ENCODE results near the gene LRMDA.

Gene LRMDA

DNA sequence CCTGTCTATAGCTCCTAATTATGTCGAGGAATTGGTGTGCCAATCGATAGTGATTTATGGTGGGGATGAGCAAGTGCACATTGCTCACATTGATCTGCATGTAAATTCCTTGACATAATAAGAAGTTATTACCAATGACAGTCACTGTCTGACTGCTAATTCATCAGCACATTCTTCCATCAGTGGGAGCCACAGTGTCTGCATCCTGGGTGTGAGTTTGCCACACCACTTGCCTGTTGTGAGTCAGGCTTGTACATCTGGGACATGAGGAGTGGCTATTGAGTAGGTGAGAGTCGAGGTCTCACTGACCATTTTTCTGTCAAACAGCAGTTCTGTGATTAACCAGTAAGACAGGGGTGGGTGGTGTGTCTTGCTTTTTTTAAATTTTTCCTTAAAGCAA, 263.4 kb downstream of the LRMDA start:
- no peak for DNase-seq (ENCODE audit: low read depth in 1 of 2, low spot score in 1 of 2)

GRCh38 chr10:75695994-75696393, 264.6 kb downstream of the LRMDA start:
- DNase-seq (ENCODE audit: low read depth in 1 of 2, low spot score in 1 of 2) = no peak

GRCh38 chr10:75696536-75696935, 265.1 kb downstream of the LRMDA start:
- DNase-seq (ENCODE audit: low read depth in 1 of 2, low spot score in 1 of 2) = no peak

DNA sequence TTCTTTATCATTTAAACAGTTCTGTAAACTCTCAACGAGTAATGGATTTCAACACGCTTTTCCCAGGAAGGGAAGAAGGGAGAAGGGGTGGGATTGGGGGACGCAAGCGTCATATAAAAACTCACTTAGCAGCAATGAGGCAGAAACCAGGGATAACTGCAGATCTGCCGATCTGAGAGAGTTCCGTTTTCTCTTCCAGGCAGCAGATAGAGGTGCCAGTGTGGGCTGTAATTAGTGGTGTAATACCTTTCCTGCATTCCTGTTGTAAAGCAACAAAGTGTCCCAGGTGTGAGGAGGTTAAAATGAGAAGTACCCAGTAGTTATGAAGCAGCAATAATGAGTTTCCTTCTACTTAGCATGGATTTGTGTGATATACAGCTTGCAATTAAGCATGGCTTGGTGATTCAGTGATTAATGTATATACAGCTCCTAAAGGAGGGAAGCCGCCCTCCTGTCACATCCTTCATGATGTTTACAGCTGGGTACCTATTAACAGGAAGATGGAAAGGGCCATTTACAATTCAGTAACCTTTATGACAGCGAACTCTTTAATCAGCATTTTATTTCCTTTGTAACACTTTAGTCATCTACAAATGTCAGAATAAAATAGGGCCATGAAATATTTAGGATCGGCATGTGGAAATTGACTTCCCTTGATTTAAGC, 271.9 kb downstream of the LRMDA start:
- DNase-seq (ENCODE audit: low read depth in 1 of 2, low spot score in 1 of 2) = no peak

DNA sequence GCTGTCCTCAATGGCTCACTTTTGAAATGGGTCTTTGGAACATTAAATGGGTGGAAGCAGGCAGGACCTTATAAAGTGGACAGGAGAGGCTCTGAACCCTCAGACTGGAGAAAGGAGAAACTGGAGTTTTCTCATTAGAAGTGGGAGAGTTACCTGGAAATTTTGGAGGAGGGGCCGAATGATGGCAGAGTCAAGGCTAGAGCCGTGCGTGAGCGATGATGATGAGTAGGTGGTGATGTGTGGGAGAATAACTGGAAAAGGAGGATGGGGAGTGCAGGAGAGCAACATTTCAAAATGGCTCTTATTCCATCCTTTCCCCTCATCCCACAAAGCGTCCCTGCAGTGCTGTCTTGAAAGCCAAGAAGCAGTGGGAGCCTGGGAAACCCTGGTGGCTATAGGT, 274.0 kb downstream of the LRMDA start:
- DNase-seq (ENCODE audit: low read depth in 1 of 2, low spot score in 1 of 2) = no peak

DNA sequence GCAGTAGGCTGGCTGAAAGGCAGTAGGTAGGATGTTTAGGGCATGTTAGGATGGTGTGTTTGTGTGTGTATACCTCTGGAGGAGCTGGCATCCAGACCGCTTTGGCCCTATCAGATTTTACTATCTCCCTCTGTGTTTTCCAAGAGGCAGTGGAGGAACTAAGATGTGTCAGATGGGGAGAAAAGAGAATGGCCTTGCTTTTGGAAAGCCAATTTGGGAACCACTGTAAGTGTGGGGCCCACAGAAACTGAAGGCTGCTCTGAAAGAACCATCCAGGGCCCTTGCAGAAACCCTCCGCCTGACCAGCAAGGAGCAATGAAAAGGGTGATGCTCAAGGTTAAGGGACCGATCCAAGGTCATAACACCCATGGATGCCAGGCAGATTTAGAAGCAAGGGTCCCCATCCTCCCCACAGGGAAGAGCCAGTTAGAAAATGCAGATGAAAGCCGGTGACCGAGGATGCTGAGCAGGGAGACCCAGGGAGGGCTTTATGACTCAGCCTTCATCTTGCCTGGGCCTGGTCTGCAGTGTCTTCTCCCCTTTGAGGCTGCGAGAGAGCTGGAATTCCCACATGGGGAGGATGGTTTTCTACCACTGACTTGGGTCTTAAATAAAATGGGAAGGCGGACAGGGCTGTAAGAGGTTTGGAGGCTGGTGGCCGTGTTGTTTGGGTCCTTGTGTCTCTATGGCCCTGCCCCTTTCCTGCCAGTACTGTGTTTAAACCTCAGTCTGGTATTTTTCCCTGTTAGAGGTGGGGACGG, 275.8 kb downstream of the LRMDA start:
- no peak for DNase-seq (ENCODE audit: low read depth in 1 of 2, low spot score in 1 of 2)

DNA sequence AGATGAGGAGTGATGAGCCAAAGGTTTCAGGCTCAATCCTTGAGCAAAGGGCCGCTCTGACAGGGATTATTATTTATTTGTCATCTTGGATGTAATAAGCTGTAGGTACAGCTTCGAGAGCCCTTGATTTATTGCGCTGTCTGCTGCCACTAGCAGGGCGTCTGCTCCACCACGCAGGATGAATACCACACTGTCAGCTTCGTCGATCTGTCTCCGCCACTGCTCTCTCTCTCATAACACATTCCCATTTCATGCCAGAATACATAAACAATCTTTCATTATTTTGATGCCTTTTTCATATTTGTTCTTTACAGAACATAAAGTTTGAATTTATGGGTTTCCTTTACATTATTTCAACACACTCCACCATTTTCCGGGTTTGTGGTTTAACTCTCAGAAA, 276.6 kb downstream of the LRMDA start:
- DNase-seq (ENCODE audit: low read depth in 1 of 2, low spot score in 1 of 2) = no peak

GRCh38 chr10:75709245-75709644, 277.8 kb downstream of the LRMDA start:
- no peak for DNase-seq (ENCODE audit: low read depth in 1 of 2, low spot score in 1 of 2)

- DNase-seq (ENCODE audit: low read depth in 1 of 2, low spot score in 1 of 2) = no peak
Measured at GRCh38 chr10:75709811-75710210, 278.4 kb downstream of the LRMDA start.

GRCh38 chr10:75712242-75712880, 280.9 kb downstream of the LRMDA start:
- DNase-seq (ENCODE audit: low read depth in 1 of 2, low spot score in 1 of 2) = no peak

GRCh38 chr10:75716506-75716905, 285.1 kb downstream of the LRMDA start:
- no peak for DNase-seq (ENCODE audit: low read depth in 1 of 2, low spot score in 1 of 2)

DNA sequence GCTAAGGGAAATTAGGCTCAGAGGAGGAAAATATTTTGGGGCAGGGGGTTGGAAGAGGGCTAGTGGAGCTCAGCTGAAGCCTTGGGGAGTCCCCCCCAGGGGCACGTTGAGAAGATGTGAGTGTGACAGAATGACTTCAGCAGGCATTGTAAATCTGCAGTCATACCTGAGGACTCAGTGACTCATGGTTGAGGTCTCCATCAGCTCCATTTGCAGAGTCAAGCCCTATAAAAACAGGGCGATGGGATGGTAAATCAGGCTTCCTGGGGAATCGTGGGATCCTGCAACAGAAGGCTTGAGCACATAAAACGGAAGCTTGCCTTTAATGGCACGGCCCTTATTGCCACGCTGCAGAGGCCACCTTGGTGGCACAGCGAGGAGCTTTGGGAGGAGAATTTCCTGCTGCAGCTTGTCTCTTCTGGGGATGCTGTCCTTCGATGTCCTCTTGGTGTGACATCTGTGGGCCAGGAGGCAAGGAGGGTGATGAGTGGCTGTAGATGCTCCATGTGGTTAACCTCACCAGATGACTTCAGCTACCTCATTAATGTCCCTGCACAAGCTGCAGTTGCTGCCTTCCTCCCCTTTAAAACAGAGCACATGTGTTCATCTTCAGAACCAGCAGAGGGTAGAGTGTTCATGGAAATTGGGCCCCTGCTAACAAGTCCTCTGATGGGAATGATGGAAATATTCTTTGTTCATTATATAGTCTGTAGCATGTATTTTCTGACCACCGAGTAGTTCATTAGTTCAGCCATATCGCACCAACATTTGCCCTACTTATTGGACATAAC, 285.9 kb downstream of the LRMDA start:
- no peak for DNase-seq (ENCODE audit: low read depth in 1 of 2, low spot score in 1 of 2)

GRCh38 chr10:75718991-75719390, 287.6 kb downstream of the LRMDA start:
- no peak for DNase-seq (ENCODE audit: low read depth in 1 of 2, low spot score in 1 of 2)

DNA sequence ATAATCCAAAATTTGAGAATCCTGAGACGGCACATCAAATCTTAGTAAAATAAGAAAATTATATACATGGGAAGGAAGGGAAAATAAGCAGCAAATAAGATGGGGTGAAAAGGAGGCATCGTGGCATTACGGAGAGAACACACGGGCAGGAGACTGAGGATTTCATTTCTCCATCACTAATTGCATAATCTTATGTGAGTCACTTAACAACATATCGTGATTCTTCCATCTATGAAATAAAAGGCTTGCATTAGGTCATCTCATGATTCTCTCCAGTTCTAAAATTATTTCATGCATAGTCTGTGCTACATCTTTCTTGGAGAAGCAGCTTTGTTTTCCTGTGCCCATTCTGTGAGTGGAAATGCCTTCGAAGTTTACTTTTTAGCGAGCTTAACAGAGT, 288.7 kb downstream of the LRMDA start:
- DNase-seq (ENCODE audit: low read depth in 1 of 2, low spot score in 1 of 2) = no peak

DNA sequence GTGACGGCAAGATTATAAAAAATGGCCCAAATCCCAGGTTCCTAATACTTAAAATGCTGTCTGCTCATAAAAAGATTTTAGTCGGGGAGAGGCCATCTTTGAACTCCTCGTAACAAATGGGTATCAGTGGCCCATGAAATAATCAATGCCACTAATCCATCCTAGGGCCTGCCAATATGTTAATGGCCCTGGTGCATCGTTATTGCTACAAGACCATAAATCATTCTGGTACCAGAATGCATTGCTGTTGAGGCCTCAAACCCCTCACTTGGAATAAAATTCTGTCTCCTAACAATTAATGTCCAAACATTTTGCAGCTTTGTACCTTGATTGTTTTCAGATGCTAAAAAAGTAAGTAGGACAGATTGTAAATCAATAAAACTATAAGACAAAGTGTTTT, 290.6 kb downstream of the LRMDA start:
- no peak for DNase-seq (ENCODE audit: low read depth in 1 of 2, low spot score in 1 of 2)

DNA sequence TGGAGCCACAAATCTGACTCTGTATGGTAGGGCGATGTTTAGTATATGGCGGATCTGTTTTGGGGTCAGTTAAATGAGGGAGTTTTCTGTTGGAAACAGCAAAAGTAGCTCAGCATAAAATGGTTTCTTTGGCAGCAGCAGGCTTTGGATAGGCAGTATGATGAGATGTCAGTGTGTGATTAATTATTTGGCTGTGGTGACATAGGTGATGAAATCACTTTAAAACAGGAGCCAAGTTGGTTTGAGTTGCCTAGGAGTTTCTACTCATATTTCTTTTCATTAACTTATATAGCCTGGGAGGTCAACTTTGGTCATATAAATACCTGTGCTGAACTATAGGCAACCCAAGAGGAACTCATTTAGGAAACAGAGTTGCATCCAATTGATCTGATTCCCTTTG, 291.2 kb downstream of the LRMDA start:
- DNase-seq (ENCODE audit: low read depth in 1 of 2, low spot score in 1 of 2) = no peak

- no peak for DNase-seq (ENCODE audit: low read depth in 1 of 2, low spot score in 1 of 2)
Measured at GRCh38 chr10:75723319-75723980, 292.0 kb downstream of the LRMDA start.

DNA sequence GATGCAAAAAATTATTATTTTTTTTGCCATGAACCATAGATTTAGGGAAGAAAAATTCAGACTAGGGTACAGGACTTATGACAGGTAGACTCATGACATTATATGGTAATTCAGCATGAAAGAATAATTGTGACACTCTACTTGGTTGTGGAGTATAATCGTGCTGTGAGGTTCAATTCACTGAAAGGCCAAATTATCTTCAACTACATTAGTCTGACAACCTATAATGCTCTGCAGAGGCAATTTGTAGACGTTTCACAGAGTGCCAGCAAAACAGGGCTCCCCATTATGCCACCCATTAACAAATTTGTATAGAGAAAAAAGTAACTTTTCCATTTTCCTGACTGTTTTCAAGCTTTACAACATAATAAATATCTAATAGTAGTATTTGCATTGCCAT, 292.6 kb downstream of the LRMDA start:
- no peak for DNase-seq (ENCODE audit: low read depth in 1 of 2, low spot score in 1 of 2)

GRCh38 chr10:75726522-75727483, 295.4 kb downstream of the LRMDA start:
- DNase-seq (ENCODE audit: low read depth in 1 of 2, low spot score in 1 of 2) = no peak

GRCh38 chr10:75730847-75731246, 299.4 kb downstream of the LRMDA start:
- DNase-seq (ENCODE audit: low read depth in 1 of 2, low spot score in 1 of 2) = no peak

All from activated T-helper 1 cell treated with anti-CD3 and anti-CD28 coated beads, Interleukin-2, amount 50 U/mL, for 16 hours (primary cell).